GM18858 (cell line): ENCODE measurements around the gene HS3ST4.
"Not testable (repeated sequence)": the region's sequence is repeated elsewhere in the genome, so short reads cannot be mapped to it uniquely, and the experiment has no call there.

Source experiments
- ATAC-seq: cut with Tn5 transposase; IDR thresholded peaks from one replicate; pipeline ENCODE4 v1.9.1; 2021; ENCODE audit not compliant: unreplicated experiment

Gene HS3ST4

DNA sequence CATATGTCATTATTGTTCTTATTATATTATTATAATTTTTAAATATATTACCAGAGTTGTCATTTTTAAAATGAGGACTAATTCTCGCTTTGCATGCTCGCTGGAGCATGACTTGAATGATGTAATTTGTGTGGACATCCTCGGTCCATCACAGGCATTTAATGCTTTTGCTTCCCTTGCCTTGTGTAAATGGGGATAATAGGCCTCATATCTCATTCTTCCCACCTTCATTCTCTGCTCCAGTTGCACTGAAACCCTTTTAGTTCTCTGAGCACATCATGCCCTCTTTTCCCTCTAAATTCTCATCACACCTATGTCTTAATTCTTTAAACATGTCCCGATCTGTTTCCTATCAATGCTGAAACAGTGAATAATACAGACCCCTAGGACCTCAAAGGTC is 285.4 kb downstream of the HS3ST4 start:
- no peak for ATAC-seq

- no peak for ATAC-seq
Measured at GRCh38 chr16:25978218-25978617, 286.5 kb downstream of the HS3ST4 start.

- ATAC-seq: no peak
Measured at GRCh38 chr16:25988084-25988483, 296.3 kb downstream of the HS3ST4 start.

- no peak for ATAC-seq
Measured at GRCh38 chr16:25988882-25989281, 297.1 kb downstream of the HS3ST4 start.

DNA sequence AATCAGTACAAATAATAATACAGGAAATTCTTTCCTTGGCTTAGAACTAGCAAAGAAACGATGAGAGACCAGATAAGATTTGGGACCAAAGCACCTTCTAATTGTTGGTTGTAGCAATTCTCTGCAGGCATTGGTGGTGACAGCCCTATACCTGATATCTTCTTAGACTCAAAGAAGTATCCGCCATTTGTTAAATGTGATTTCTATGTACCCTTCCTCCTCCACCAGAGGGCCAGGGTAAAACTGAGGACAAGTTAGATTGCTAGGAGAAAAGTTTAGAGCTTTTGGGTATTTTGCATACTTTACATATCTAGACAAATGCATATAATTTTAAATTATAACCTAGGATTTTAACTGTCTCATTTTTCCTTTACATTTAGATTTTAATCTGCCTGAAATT is 304.3 kb downstream of the HS3ST4 start:
- ATAC-seq: no peak

DNA sequence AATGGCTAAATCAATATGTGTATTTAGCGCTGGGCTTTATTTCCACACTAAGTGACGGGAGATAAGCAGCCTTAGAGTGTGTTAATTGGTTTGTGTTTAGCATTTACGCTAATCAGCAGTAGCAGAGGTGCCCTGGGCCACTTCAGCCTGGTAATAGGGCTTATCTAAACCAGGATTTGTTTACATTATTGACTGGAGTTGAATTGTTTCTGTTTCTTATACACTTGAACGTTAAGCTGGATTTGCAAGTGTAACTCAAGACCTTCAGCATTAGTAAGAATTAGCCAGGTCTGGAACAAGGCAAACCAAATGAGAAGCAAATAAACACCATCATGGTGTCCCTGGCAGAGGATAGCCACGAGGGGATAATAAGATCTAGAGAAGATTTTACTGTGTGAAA is 313.6 kb downstream of the HS3ST4 start:
- ATAC-seq: no peak

DNA sequence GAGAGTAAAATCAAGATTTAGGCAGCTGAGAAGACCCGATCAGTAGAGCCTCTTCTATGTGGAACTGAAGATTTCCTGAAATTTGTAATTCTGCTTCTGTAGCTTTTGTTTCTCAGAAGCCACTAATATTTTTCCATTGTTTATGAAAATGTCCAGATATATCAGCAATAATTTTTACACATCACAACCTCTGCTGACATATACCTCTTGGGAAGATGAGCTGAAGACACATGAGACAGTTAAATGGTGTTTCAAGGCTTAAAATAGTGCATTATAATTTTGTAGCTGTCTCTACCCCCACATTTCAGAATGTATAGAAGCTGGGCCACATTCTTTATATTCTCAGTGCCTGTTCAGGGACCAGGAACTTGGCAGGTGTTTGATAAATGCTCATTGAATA is 320.6 kb downstream of the HS3ST4 start:
- ATAC-seq: no peak

- no peak for ATAC-seq
Measured at GRCh38 chr16:26015776-26016175, 324.0 kb downstream of the HS3ST4 start.

DNA sequence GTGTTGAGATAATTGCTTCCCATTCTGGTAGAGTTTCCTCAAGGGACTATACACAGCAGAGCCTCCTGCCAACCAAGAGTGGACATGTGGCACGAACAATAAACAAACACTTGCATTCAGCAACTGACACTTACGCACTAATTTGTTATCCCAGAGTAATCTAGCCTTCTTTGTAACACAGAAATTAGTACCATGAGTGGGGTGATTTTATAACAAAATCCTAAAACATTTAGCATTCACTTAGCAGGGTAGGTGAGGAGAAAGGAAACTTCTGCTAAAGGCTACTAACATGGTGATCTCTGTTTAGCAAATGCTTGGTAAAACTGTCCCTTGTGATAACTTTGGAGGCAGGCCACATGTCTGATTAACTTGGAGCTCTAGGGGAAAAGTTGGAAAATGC is 325.2 kb downstream of the HS3ST4 start:
- no peak for ATAC-seq

- no peak for ATAC-seq
Measured at GRCh38 chr16:26019381-26020242, 327.9 kb downstream of the HS3ST4 start.

- no peak for ATAC-seq
Measured at GRCh38 chr16:26026709-26027450, 335.1 kb downstream of the HS3ST4 start.

- no peak for ATAC-seq
Measured at GRCh38 chr16:26031286-26031685, 339.5 kb downstream of the HS3ST4 start.

DNA sequence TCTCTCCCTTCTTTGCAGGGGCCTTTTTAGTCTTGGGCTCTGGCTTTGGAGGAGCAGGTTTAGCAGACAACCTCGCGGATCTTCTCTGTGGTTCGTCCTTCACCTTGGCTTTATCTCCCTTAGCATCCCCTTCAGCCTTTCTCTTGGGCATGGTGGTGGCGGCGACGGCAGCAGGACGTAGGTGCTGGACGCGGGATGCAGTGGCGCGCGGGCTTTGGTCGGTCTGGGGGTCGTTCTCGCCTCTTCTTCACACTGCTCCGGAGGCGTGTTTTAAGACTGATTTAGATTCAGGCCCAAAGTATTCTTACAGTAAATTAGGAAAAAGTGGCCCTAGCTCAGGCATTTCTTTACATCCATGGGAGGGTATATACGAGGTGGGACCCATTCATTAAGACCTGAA is 340.9 kb downstream of the HS3ST4 start:
- ATAC-seq: not testable (repeated sequence)

- ATAC-seq: no peak
Measured at GRCh38 chr16:26041952-26042668, 350.4 kb downstream of the HS3ST4 start.

GRCh38 chr16:26050472-26050871 is 358.7 kb downstream of the HS3ST4 start:
- ATAC-seq: no peak

- no peak for ATAC-seq
Measured at GRCh38 chr16:26051063-26051462, 359.3 kb downstream of the HS3ST4 start.

DNA sequence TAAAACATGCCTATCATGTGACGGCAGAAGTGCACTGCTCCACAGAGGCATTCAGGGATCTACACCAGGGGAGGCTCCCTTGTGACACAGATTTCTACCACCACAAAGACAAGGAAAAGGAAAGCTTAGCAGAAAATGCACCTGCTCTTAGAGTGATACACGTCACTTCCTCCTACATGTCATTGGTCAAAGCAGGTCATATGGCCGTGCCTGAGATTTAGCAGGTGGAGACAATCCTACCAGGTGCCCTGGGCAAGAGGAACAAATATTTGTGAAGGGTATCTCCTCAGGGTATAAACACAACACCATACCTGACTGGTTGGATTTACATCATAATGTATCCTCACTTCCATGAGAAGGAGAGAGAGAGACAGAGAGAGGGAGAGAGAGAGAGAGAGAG is 362.1 kb downstream of the HS3ST4 start:
- no peak for ATAC-seq

- no peak for ATAC-seq
Measured at GRCh38 chr16:26058326-26058725, 366.6 kb downstream of the HS3ST4 start.

DNA sequence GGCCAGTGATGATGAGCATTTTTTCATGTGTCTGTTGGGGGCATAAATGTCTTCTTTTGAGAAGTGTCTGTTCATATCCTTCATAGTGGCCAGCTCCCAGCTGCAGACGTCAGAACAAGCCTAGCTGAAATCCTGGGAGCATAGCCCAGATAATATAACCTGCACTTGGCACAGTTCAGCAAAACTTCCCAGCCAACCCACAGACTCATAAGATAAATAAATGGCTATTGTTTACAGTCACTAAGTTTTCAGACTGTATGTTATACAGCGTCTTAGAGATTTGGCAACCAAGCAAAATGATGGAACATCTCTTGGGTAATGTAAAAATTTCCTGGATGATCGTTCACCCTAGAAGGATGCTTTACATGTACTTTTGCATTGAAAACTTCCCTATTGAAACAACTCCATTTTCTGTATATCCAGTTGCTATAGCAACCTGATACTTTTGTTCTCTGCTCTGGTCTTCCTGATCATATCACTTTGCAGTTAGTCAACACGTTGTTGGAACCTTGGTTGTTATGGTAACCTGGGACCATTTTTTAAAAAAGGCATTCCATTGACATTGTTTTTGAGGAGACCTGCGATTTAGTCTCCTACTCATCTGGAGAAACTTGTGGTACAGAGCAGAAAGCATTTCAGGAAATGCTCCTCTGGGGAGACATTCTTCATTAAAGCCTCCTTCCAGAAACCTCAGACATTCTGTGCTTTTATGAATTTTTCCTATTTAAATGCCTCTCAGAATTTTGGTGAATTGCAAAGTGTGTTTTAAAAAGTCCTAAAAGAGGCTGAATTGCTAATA is 378.7 kb downstream of the HS3ST4 start:
- no peak for ATAC-seq

DNA sequence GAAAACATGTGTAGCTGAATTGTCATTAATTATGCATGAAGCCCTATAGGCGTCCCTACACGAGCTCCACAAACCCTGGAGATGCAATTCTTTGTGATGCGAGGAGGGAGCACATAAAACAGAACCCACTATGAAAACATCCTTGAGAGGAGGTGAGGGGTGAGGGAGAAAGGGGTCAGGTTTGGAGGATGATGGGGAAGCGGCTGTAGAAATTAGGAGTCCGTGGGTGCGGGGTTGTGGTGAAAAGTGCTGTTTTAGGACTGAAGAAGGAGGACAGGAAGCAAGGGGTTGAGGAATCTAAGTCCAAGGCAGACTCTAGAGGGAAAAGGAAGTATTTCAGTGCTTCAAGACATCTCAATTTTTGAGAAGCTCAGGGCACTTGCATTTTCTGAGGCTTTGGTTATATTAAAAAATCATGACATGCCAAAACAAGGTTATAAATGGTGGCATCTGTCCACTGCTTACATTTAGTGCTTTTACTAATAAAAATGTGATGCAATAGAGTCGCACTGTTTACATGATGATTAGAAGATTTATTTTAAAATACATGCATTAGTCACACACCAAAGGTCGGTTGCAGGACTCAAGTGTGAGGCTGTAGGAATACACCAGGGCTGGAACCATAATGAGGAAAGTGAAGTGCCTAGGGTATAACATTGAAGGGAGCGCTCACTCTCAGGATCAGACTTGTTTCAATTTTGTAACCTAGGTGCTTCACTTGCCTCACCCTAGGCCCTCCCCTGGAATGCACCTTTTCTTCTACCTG is 379.5 kb downstream of the HS3ST4 start:
- ATAC-seq: no peak
